ENCODE measurements around the gene SNX10. TPM values are rescaled to one million over a fixed set of nuclear protein-coding genes. Genes with fewer than 3 reads are reported as not detected.

SNX10 gene
- total RNA-seq, 1 donor from 2014 or later = 13.8 TPM

DNA sequence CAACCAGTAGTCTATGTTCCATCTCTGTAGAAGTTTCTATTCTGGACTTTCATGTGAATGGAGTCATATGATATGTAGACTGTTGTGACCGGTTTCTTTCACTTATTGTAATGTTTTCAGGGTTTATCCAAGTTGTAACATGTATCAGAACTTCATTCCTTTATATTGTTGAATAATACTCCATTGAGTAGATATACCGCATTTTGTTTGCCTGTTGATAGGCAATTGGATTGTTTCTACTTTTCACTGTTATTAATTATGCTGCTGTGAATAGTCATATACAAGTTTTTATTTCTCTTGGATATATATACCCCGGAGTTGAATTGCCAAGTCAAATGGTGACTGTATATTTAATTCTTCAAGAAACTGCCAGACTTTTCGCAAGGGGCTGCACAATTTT lies 40.1 kb downstream of the SNX10 start:
- H3K4me1 Mint-ChIP-seq (ENCODE audit: unreplicated experiment) = peaks cover 12% of the 10 kb centered on the region
- peaks cover 10% of the 10 kb centered on the region for H3K36me3 Mint-ChIP-seq (ENCODE audit: low read depth, unreplicated experiment)
- H3K4me3 Mint-ChIP-seq (ENCODE audit: unreplicated experiment) = no peak overlapping the region
- H3K9me3 Mint-ChIP-seq (ENCODE audit: unreplicated experiment) = no peaks in the 10 kb centered on the region
- no peak for DNase-seq (ENCODE audit: low spot score)
- TF ChIP-seq CTCF (IDR thresholded peaks at IDR 0.05; ENCODE audit: unreplicated experiment) = no peak
- H3K27ac Mint-ChIP-seq (ENCODE audit: unreplicated experiment) = no peak overlapping the region
- peaks cover 8% of the 10 kb centered on the region for H3K27me3 Mint-ChIP-seq (ENCODE audit: unreplicated experiment)

DNA sequence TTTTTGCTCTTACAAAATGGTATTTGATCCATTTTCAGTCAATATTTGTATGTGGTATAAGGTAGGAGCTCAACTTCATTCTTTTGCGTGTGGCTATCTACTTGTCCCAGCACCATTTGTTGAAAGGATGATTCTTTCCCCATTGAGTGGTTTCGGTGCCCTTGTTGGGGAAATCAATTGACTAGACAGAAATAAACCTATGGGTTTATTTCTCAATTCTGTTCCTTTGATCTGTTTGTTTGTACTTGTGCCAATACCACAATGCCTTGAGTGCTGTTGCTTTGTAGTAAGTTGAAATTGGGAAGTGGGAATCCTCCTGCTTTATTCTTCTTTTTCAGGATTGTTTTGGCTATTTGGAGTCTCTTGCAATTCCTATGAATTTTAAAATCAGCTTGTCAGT lies 41.0 kb downstream of the SNX10 start:
- Mint-ChIP-seq H3K36me3 (ENCODE audit: low read depth, unreplicated experiment) (peaks cover 10% of the 10 kb centered on the region), H3K9me3 (ENCODE audit: unreplicated experiment) (no peaks in the 10 kb centered on the region), H3K4me1 (ENCODE audit: unreplicated experiment) (peaks cover 12% of the 10 kb centered on the region), H3K4me3 (ENCODE audit: unreplicated experiment) (no peak overlapping the region), H3K27ac (ENCODE audit: unreplicated experiment) (no peak overlapping the region), H3K27me3 (ENCODE audit: unreplicated experiment) (peaks cover 8% of the 10 kb centered on the region)
- no peak for TF ChIP-seq CTCF (IDR thresholded peaks at IDR 0.05; ENCODE audit: unreplicated experiment)
- no peak for DNase-seq (ENCODE audit: low spot score)

- TF ChIP-seq CTCF (IDR thresholded peaks at IDR 0.05; ENCODE audit: unreplicated experiment) = no peak
- Mint-ChIP-seq H3K27me3 (ENCODE audit: unreplicated experiment) (peaks cover 6% of the 10 kb centered on the region), H3K27ac (ENCODE audit: unreplicated experiment) (no peak overlapping the region), H3K36me3 (ENCODE audit: low read depth, unreplicated experiment) (peaks cover 7% of the 10 kb centered on the region), H3K4me3 (ENCODE audit: unreplicated experiment) (no peak overlapping the region), H3K4me1 (ENCODE audit: unreplicated experiment) (peaks cover 12% of the 10 kb centered on the region), H3K9me3 (ENCODE audit: unreplicated experiment) (no peaks in the 10 kb centered on the region)
- DNase-seq (ENCODE audit: low spot score) = no peak
Measured at GRCh38 chr7:26334166-26334859, 42.7 kb downstream of the SNX10 start.

DNA sequence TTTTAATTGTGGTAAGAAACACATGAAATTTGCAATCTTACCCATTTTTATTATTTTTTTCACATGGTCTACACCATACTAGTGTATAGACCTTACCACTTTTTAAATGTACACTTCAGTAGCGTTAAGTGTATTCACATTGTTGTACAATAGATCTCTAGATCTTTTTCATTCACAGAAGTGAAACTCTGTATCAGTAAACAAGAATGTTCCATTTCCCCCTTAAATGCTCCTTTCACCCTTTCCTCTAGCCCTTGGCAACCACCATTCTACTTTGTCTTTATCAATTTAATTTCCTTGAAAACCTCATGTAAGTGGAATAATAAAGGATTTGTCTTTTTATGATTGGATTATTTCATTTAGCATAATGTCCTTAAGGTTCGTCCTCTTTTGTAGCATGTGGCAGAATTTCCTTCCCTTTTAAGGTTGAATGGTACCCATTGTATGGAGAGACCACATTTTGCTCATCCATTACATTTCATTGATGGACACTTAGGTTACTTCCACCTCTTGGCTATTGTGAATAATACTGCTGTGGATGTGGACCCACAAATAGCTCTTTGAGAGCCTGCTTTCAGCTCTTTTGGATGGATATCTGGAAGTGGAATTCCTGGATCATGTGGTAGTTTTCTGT lies 45.7 kb downstream of the SNX10 start:
- H3K4me3 Mint-ChIP-seq (ENCODE audit: unreplicated experiment) = no peak overlapping the region
- H3K9me3 Mint-ChIP-seq (ENCODE audit: unreplicated experiment) = no peaks in the 10 kb centered on the region
- DNase-seq (ENCODE audit: low spot score) = no peak
- H3K4me1 Mint-ChIP-seq (ENCODE audit: unreplicated experiment) = peaks cover 6% of the 10 kb centered on the region
- H3K27me3 Mint-ChIP-seq (ENCODE audit: unreplicated experiment) = no peaks in the 10 kb centered on the region
- H3K36me3 Mint-ChIP-seq (ENCODE audit: low read depth, unreplicated experiment) = no peaks in the 10 kb centered on the region
- TF ChIP-seq CTCF (IDR thresholded peaks at IDR 0.05; ENCODE audit: unreplicated experiment) = no peak
- no peak overlapping the region for H3K27ac Mint-ChIP-seq (ENCODE audit: unreplicated experiment)

- no peaks in the 10 kb centered on the region for H3K4me1 Mint-ChIP-seq (ENCODE audit: unreplicated experiment)
- H3K9me3 Mint-ChIP-seq (ENCODE audit: unreplicated experiment) = no peaks in the 10 kb centered on the region
- no peaks in the 10 kb centered on the region for H3K36me3 Mint-ChIP-seq (ENCODE audit: low read depth, unreplicated experiment)
- no peak overlapping the region for H3K4me3 Mint-ChIP-seq (ENCODE audit: unreplicated experiment)
- no peak overlapping the region for H3K27ac Mint-ChIP-seq (ENCODE audit: unreplicated experiment)
- no peaks in the 10 kb centered on the region for H3K27me3 Mint-ChIP-seq (ENCODE audit: unreplicated experiment)
- no peak for DNase-seq (ENCODE audit: low spot score)
- no peak for TF ChIP-seq CTCF (IDR thresholded peaks at IDR 0.05; ENCODE audit: unreplicated experiment)
Measured at GRCh38 chr7:26340476-26341018, 48.9 kb downstream of the SNX10 start.

Measured in endothelial cell (in vitro differentiated cells).